Parathyroid adenoma (tissue), 2 donors: ENCODE data around the gene RHBDF1.

Source experiments
- H2AFZ ChIP-seq: fragments of 300-600 bp; sonication (generic); one replicate; pipeline ENCODE4 v1.7.0; 2017; ENCODE audit warnings: antibody characterized with exemption, mild to moderate bottlenecking
- H3K27ac ChIP-seq: fragments of 300-600 bp; sonication (generic); one replicate; pipeline ENCODE4 v1.7.0; 2017
- H3K27me3 ChIP-seq: fragments of 300-600 bp; sonication (generic); one replicate; pipeline ENCODE4 v1.7.0; 2017; ENCODE audit warnings: low read length; ENCODE audit not compliant: control insufficient read depth, insufficient read depth
- H3K36me3 ChIP-seq: fragments of 300-600 bp; sonication (generic); one replicate; pipeline ENCODE4 v1.7.0; 2017; ENCODE audit warnings: low read length; ENCODE audit not compliant: control insufficient read depth, insufficient read depth
- H3K4me1 ChIP-seq: fragments of 300-600 bp; sonication (generic); one replicate; pipeline ENCODE4 v1.7.0; 2017; ENCODE audit warnings: control low read depth
- H3K4me2 ChIP-seq: fragments of 300-600 bp; sonication (generic); one replicate; pipeline ENCODE4 v1.7.0; 2017; ENCODE audit warnings: low read length
- H3K4me3 ChIP-seq: fragments of 300-600 bp; sonication (generic); one replicate; pipeline ENCODE4 v1.7.0; 2017; ENCODE audit warnings: low read depth, low read length
- H3K79me2 ChIP-seq: fragments of 300-600 bp; sonication (generic); one replicate; pipeline ENCODE4 v1.7.0; 2017; ENCODE audit warnings: control low read depth
- H3K9ac ChIP-seq: fragments of 300-600 bp; sonication (generic); one replicate; pipeline ENCODE4 v1.7.0; 2017; ENCODE audit warnings: mild to moderate bottlenecking
- H3K9me3 ChIP-seq: fragments of 300-600 bp; sonication (generic); one replicate; pipeline ENCODE4 v1.7.0; 2017; ENCODE audit warnings: low read length; ENCODE audit not compliant: control insufficient read depth
- CTCF ChIP-seq: fragments of 300-600 bp; sonication (generic); IDR thresholded peaks from one replicate; pipeline ENCODE4 v1.7.0; 2017; ENCODE audit warnings: antibody characterized with exemption, mild to moderate bottlenecking
- donor health status: primary hyperparathyroidism.

The RHBDF1 gene

GRCh38 chr16:104355-104754, 31.9 kb upstream of the RHBDF1 start:
- H3K36me3 ChIP-seq = no peaks in the 10 kb centered on the region
- no peak for TF ChIP-seq CTCF
- no peaks in the 10 kb centered on the region for H3K27me3 ChIP-seq
- H3K9me3 ChIP-seq = no peaks in the 10 kb centered on the region
- H3K9ac ChIP-seq = no peak overlapping the region
- no peak overlapping the region for H3K27ac ChIP-seq
- no peak overlapping the region for H3K4me2 ChIP-seq
- H3K79me2 ChIP-seq = no peaks in the 10 kb centered on the region
- H3K4me1 ChIP-seq = no peaks in the 10 kb centered on the region
- no peak overlapping the region for H3K4me3 ChIP-seq
- no peak overlapping the region for H2AFZ ChIP-seq

- no peak overlapping the region for H3K27ac ChIP-seq
- H3K4me3 ChIP-seq = no peak overlapping the region
- H3K9ac ChIP-seq = no peak overlapping the region
- no peaks in the 10 kb centered on the region for H3K79me2 ChIP-seq
- no peaks in the 10 kb centered on the region for H3K27me3 ChIP-seq
- no peak overlapping the region for H3K4me2 ChIP-seq
- TF ChIP-seq CTCF = no peak
- H3K4me1 ChIP-seq = no peaks in the 10 kb centered on the region
- no peak overlapping the region for H2AFZ ChIP-seq
- no peaks in the 10 kb centered on the region for H3K36me3 ChIP-seq
- no peaks in the 10 kb centered on the region for H3K9me3 ChIP-seq
Measured at GRCh38 chr16:102060-102855, 29.8 kb upstream of the RHBDF1 start.

- no peaks in the 10 kb centered on the region for H3K36me3 ChIP-seq
- peak overlapping the region; percentile 7 for H3K27ac ChIP-seq
- H2AFZ ChIP-seq = no peak overlapping the region
- H3K9me3 ChIP-seq = no peaks in the 10 kb centered on the region
- no peaks in the 10 kb centered on the region for H3K27me3 ChIP-seq
- H3K9ac ChIP-seq = no peak overlapping the region
- H3K79me2 ChIP-seq = no peaks in the 10 kb centered on the region
- no peak overlapping the region for H3K4me2 ChIP-seq
- TF ChIP-seq CTCF = no peak
- H3K4me1 ChIP-seq = no peaks in the 10 kb centered on the region
- no peak overlapping the region for H3K4me3 ChIP-seq
Measured at GRCh38 chr16:101586-101985, 29.2 kb upstream of the RHBDF1 start.

GRCh38 chr16:100989-101388, 28.6 kb upstream of the RHBDF1 start:
- Histone ChIP-seq H3K4me3 (no peak overlapping the region), H3K9ac (no peak overlapping the region), H3K27ac (no peak overlapping the region), H2AFZ (no peak overlapping the region), H3K4me1 (no peaks in the 10 kb centered on the region), H3K27me3 (no peaks in the 10 kb centered on the region), H3K9me3 (no peaks in the 10 kb centered on the region), H3K79me2 (peaks cover 3% of the 10 kb centered on the region), H3K36me3 (no peaks in the 10 kb centered on the region), H3K4me2 (no peak overlapping the region)
- no peak for TF ChIP-seq CTCF

- no peak for TF ChIP-seq CTCF
- no peak overlapping the region for H3K27ac ChIP-seq
- H3K9me3 ChIP-seq = no peaks in the 10 kb centered on the region
- H3K9ac ChIP-seq = no peak overlapping the region
- no peak overlapping the region for H3K4me3 ChIP-seq
- no peaks in the 10 kb centered on the region for H3K4me1 ChIP-seq
- no peaks in the 10 kb centered on the region for H3K36me3 ChIP-seq
- peaks cover 3% of the 10 kb centered on the region for H3K79me2 ChIP-seq
- H3K4me2 ChIP-seq = no peak overlapping the region
- no peaks in the 10 kb centered on the region for H3K27me3 ChIP-seq
- no peak overlapping the region for H2AFZ ChIP-seq
Measured at GRCh38 chr16:97822-98221, 25.4 kb upstream of the RHBDF1 start.
